K562 (cell line): ENCODE data around the gene ARMS2. TPM values are rescaled to one million over a fixed set of nuclear protein-coding genes. Genes with fewer than 3 reads are reported as not detected.

Source experiments
- ATAC-seq: fragments of 200-7000 bp; cut with Tn5 transposase; 3 replicates; pipeline ENCODE4 v1.9.1; 2020; ENCODE audit warnings: moderate library complexity
- BruUV-seq: library from RNA; stranded (reverse); fragments of 400-500 nt; replicated peaks from 2 replicates; lab custom pipeline; 2021; lab: Mats Ljungman, UMichigan
- CTCF ChIA-PET: fragments of 300-600 bp; formaldehyde crosslinking; extraction: SDS; loops from one replicate; lab custom pipeline; 2021; ENCODE audit warnings: low intra/inter-chr PET ratio; lab: Yijun Ruan, JAX
- POLR2A ChIA-PET: fragments of 300-600, 350-650 bp; sonication (Branson Sonifier 250); formaldehyde crosslinking; extraction: SDS; loops from one replicate; lab custom pipeline; 2021; ENCODE audit warnings: antibody characterized with exemption, inconsistent platforms; lab: Yijun Ruan, JAX
- DNase-seq, 4 experiments: peaks; one replicate each; pipeline versions ENCODE4 v3.0.0 to v3.0.0-alpha.2; 2011 to 2018; ENCODE audit warnings: low spot score in 3 of 4, mixed read lengths in 3 of 4; ENCODE audit errors: extremely low read depth in 1 of 4
- FAIRE-seq: peaks from 2 replicates; lab custom pipeline; 2011; peaks lifted over from hg19 to GRCh38; lab: Jason Lieb, UNC
- H2AFZ ChIP-seq: 2 replicates; pipeline ENCODE4 v1.6.0; 2011; ENCODE audit warnings: low read depth, low read length, control low read depth, inconsistent platforms
- H3K27ac ChIP-seq: fragments of 200-600 bp; 3 replicates; pipeline ENCODE4 v1.8.0; 2011; ENCODE audit warnings: low read depth, mild to moderate bottlenecking, control low read depth, inconsistent platforms, low read length, moderate library complexity, mixed read lengths; ENCODE audit errors: extremely low read depth
- H3K27me3 ChIP-seq, 2 experiments: fragments of 300-600 bp in 1 of 2; 2 replicates in 1 of 2; 3 replicates in 1 of 2; pipeline versions ENCODE4 v1.6.0 to v1.8.0; 2011; ENCODE audit warnings: inconsistent platforms in 2 of 2, low read length in 2 of 2, mild to moderate bottlenecking in 1 of 2, mixed read lengths in 1 of 2, moderate library complexity in 1 of 2; ENCODE audit not compliant: control insufficient read depth in 2 of 2, insufficient read depth in 2 of 2
- H3K36me3 ChIP-seq: fragments of 300-600 bp; 3 replicates; pipeline ENCODE4 v1.8.0; 2011; ENCODE audit warnings: mild to moderate bottlenecking, low read length, inconsistent platforms; ENCODE audit not compliant: control insufficient read depth, insufficient read depth
- H3K4me1 ChIP-seq, 2 experiments: fragments of 200-600 bp in 1 of 2; replicated peaks in 1 of 2; 2 replicates in 1 of 2; 3 replicates in 1 of 2; pipeline versions ENCODE4 v1.5.1 to v1.8.0; 2011; ENCODE audit warnings: inconsistent platforms in 2 of 2, low read length in 2 of 2, mild to moderate bottlenecking in 1 of 2, mixed read lengths in 1 of 2, moderate library complexity in 1 of 2; ENCODE audit not compliant: control insufficient read depth in 2 of 2, insufficient read depth in 2 of 2
- H3K4me2 ChIP-seq: 2 replicates; pipeline ENCODE4 v1.6.1; 2011; ENCODE audit warnings: low read length, control low read depth, inconsistent platforms, mixed read lengths; ENCODE audit not compliant: insufficient read depth
- H3K4me3 ChIP-seq: fragments of 200-600 bp; sonication (generic), shearing (Covaris generic); 2 replicates; pipeline ENCODE4 v1.5.1; 2016; ENCODE audit warnings: control low read depth, inconsistent platforms
- H3K79me2 ChIP-seq: fragments of 200-600 bp; 3 replicates; pipeline ENCODE4 v1.8.0; 2011; ENCODE audit warnings: low read length, inconsistent platforms; ENCODE audit not compliant: control insufficient read depth, insufficient read depth
- H3K9ac ChIP-seq, 2 experiments: 2 replicates each; pipeline versions ENCODE4 v1.6.0 to v1.6.1; 2011; ENCODE audit warnings: low read depth in 2 of 2, low read length in 2 of 2, control low read depth in 1 of 2, inconsistent platforms in 1 of 2, mild to moderate bottlenecking in 1 of 2, mixed read lengths in 1 of 2; ENCODE audit not compliant: insufficient read depth in 1 of 2
- H3K9me1 ChIP-seq: one replicate; pipeline ENCODE4 v1.6.0; 2011; ENCODE audit warnings: inconsistent platforms, mild to moderate bottlenecking, low read length, moderate library complexity; ENCODE audit not compliant: control insufficient read depth, insufficient read depth
- H3K9me3 ChIP-seq: replicated peaks from 2 replicates; pipeline ENCODE4 v1.5.1; 2011; ENCODE audit warnings: low read depth, low read length, inconsistent platforms; ENCODE audit not compliant: control insufficient read depth, insufficient read depth
- H4K20me1 ChIP-seq: replicated peaks from 2 replicates; pipeline ENCODE4 v1.6.1; 2011; ENCODE audit warnings: low read length, inconsistent platforms, mixed read lengths; ENCODE audit not compliant: control insufficient read depth, insufficient read depth
- CBX5 ChIP-seq: IDR thresholded peaks from 2 replicates; pipeline ENCODE4 v1.6.1; 2014; ENCODE audit warnings: low read depth, borderline replicate concordance
- ERF ChIP-seq: fragments of 450-650 bp; formaldehyde crosslinking; IDR thresholded peaks from 2 replicates; pipeline ENCODE4 v1.4.0; 2020; ENCODE audit warnings: mild to moderate bottlenecking, mixed read lengths
- ETV1 ChIP-seq: fragments of 450-650 bp; conservative IDR thresholded peaks from 2 replicates; pipeline ENCODE4 v1.6.1; 2016; ENCODE audit warnings: missing genetic modification characterization, control low read depth, low read depth, missing compliant biosample characterization
- IRF9 ChIP-seq: fragments of 450-650 bp; IDR thresholded peaks from 2 replicates; pipeline ENCODE4 v1.6.1; 2016; ENCODE audit warnings: missing biosample characterization, missing genetic modification characterization
- MAFG ChIP-seq: fragments of 450-650 bp; conservative IDR thresholded peaks from 2 replicates; pipeline ENCODE4 v1.6.1; 2016; ENCODE audit warnings: missing genetic modification characterization, missing compliant biosample characterization
- NFATC3 ChIP-seq: fragments of 450-650 bp; IDR thresholded peaks from 2 replicates; pipeline ENCODE4 v1.6.1; 2017; ENCODE audit warnings: mild to moderate bottlenecking
- PHF8 ChIP-seq: fragments of 200-600 bp; sonication (generic); IDR thresholded peaks from 2 replicates; pipeline ENCODE4 v1.6.1; 2012; ENCODE audit warnings: mixed run types, mild to moderate bottlenecking, inconsistent platforms, low read length, moderate library complexity, borderline replicate concordance
- RAD21 ChIP-seq, 2 experiments: fragments of 250-450 bp in 1 of 2; fragments of 450-650 bp in 1 of 2; sonication (Bioruptor Pico) in 1 of 2; formaldehyde crosslinking in 1 of 2; IDR thresholded peaks in 1 of 2; conservative IDR thresholded peaks in 1 of 2; 2 replicates each; pipeline versions ENCODE4 v1.4.0 to v1.8.0; 2020 to 2022; ENCODE audit warnings: mild to moderate bottlenecking in 2 of 2, moderate library complexity in 1 of 2
- RBM22 ChIP-seq: fragments of 200-400 bp; formaldehyde crosslinking; IDR thresholded peaks from 2 replicates; pipeline ENCODE4 v1.6.1; 2018; ENCODE audit warnings: low read length, low read depth; ENCODE audit not compliant: poor library complexity, severe bottlenecking
- SMAD2 ChIP-seq: fragments of 150-350 bp; IDR thresholded peaks from 2 replicates; pipeline ENCODE4 v1.6.1; 2014; ENCODE audit warnings: low read depth, mild to moderate bottlenecking, low read length
- YY1 ChIP-seq, 3 experiments: IDR thresholded peaks; 2 replicates each; pipeline ENCODE4 v1.6.1; 2011; ENCODE audit warnings: low read length in 2 of 3, mild to moderate bottlenecking in 2 of 3, moderate library complexity in 2 of 3, borderline replicate concordance in 1 of 3, control low read depth in 1 of 3, low read depth in 1 of 3; ENCODE audit not compliant: insufficient read depth in 3 of 3, insufficient replicate concordance in 2 of 3, control insufficient read depth in 1 of 3, insufficient read length in 1 of 3; ENCODE audit errors: extremely low read depth in 1 of 3
- ZNF3 ChIP-seq: fragments of 250-450 bp; sonication (Bioruptor Pico); IDR thresholded peaks from 2 replicates; pipeline ENCODE4 v1.5.0; 2021; ENCODE audit warnings: mild to moderate bottlenecking, moderate library complexity
- ZSCAN32 ChIP-seq: fragments of 450-650 bp; formaldehyde crosslinking; IDR thresholded peaks from 2 replicates; pipeline ENCODE4 v1.4.0; 2020; ENCODE audit warnings: mild to moderate bottlenecking, moderate library complexity
- ZZZ3 ChIP-seq: fragments of 450-650 bp; IDR thresholded peaks from 2 replicates; pipeline ENCODE4 v1.6.1; 2016; ENCODE audit warnings: antibody characterized with exemption, mild to moderate bottlenecking, moderate library complexity
- WGBS: fragments of 100-300 bp; shearing (Covaris generic); methylation state at CpG from one replicate; pipeline ENCODE4 v1.1.6; 2016; ENCODE audit warnings: low coverage, mixed read lengths; ENCODE audit not compliant: insufficient coverage; ENCODE audit errors: missing lambda C conversion rate; 5-methylcytosine and 5-hydroxymethylcytosine counted together
- in situ Hi-C: fragments of 300-500 bp; cut with MboI; formaldehyde crosslinking; loops from 4 replicates; pipeline ENCODE4 v1.15.0; 2018; ENCODE audit warnings: inconsistent platforms, mixed read lengths
- intact Hi-C: fragments of 100-400 bp; cut with micrococcal nuclease; formaldehyde crosslinking; loops from 2 replicates; pipeline ENCODE4 v1.14.2; 2022
- polyA plus RNA-seq, 8 experiments: library from polyadenylated mRNA; depleted of rRNA in 4 of 8; stranded (reverse) in 5 of 8; unstranded in 3 of 8; fragments of >200 nt; fragmentation: Nextera tagmentation in 2 of 8; fragmentation: Illumina TruSeq in 1 of 8; extraction: Ambion mirVana in 2 of 8; extraction: Trizol in 1 of 8; gene quantifications; 2 replicates each; pipeline versions ENCODE4 v1.2.1 to v1.2.3, GENCODE V29; 2011 to 2014; ENCODE audit warnings: inconsistent platforms in 1 of 8, missing spikeins in 1 of 8
- total RNA-seq, 7 experiments: library from RNA; depleted of rRNA in 6 of 7; stranded (reverse); fragments of >200 nt in 6 of 7; fragmentation: Illumina TruSeq in 2 of 7; extraction: Trizol in 2 of 7; gene quantifications; 2 replicates each; pipeline versions ENCODE4 v1.2.1 to v1.2.3, GENCODE V29; 2011 to 2021; ENCODE audit warnings: low replicate concordance in 1 of 7

ARMS2 gene
- total and polyA plus RNA-seq, 9 of the 15 experiments (the other 6 are each of a cell fraction or from before 2014, with no cell fraction given), result not detected

DNA sequence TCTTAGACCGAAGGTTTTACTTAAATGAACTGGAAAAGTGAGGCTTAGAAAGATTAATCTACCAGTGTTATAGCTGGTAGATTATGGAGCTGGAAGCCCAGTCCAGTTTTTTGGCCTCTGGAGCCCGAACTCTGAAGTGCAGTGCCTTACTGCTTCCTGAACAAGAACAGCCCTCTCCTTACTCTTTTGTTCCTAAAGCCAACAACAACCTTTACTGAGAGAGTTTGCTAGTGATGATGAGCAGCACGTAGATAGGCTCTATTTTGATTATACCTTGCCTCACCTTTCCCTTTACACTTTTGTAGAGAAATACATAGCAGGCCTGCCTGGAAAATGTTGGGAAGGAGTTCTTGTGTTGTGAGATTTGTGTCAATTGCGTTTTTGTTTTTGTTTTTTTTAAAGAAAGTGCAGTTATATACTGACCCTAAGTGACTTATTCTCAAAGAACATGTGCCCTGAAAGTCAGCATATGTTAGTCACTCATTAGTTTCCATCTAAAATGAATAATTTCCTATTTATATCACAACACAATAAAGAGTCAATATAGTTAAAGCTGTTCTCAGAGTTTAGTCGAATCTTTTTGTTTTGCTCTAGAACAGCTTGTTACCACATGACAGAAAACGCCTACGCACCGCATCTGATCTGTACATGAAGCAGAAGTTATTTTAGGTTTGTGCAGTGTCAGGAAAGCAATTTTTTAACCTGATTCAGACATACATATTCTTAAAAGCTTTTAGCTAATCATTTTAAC, 46.9 kb upstream of the ARMS2 start:
- 3% methylated on average over 8 of the region's 8 CpGs for WGBS
- H3K4me2 ChIP-seq, result no peak overlapping the region
- TF ChIP-seq ERF (CRISPR knock-in tag) (no peak), IRF9 (tag) (no peak), RAD21 (CRISPR knock-in tag; conservative IDR thresholded peaks at IDR 0.05 in 1 of 2, IDR thresholded peaks at IDR 0.05 in 1 of 2) (no peak)
- ChIA-PET CTCF (no interaction called here), POLR2A (no interaction called here)
- H2AFZ ChIP-seq, result no peak overlapping the region
- no peak overlapping the region for H3K9ac ChIP-seq
- DNase-seq (no peak), ATAC-seq (no peak), FAIRE-seq (no peak)
- H3K27ac ChIP-seq, result no peak overlapping the region
- intact Hi-C loops (no loop called here), in situ Hi-C loops (no loop called here)
- no TSS peak for BruUV-seq
- no peaks in the 10 kb centered on the region for H3K9me1 ChIP-seq
- H3K79me2 ChIP-seq, result no peaks in the 10 kb centered on the region
- no peaks in the 10 kb centered on the region for H3K27me3 ChIP-seq
- H3K4me3 ChIP-seq, result no peak overlapping the region
- H4K20me1 ChIP-seq, result no peaks in the 10 kb centered on the region
- H3K36me3 ChIP-seq, result no peaks in the 10 kb centered on the region
- no peaks in the 10 kb centered on the region for H3K4me1 ChIP-seq
- H3K9me3 ChIP-seq, result no peaks in the 10 kb centered on the region

GRCh38 chr10:122413327-122413726, 41.1 kb upstream of the ARMS2 start:
- H3K27ac ChIP-seq, result no peak overlapping the region
- H3K36me3 ChIP-seq, result no peaks in the 10 kb centered on the region
- no peak for ATAC-seq
- in situ Hi-C loops, result no loop called here
- ChIA-PET CTCF (no interaction called here), POLR2A (no interaction called here)
- no peak overlapping the region for H3K9ac ChIP-seq
- intact Hi-C loops, result no loop called here
- H3K79me2 ChIP-seq, result no peaks in the 10 kb centered on the region
- BruUV-seq, result no TSS peak
- no peaks in the 10 kb centered on the region for H4K20me1 ChIP-seq
- DNase-seq, result no peak
- H3K4me3 ChIP-seq, result no peak overlapping the region
- H3K4me1 ChIP-seq, result no peaks in the 10 kb centered on the region
- no peaks in the 10 kb centered on the region for H3K9me1 ChIP-seq
- no peak for FAIRE-seq
- H3K27me3 ChIP-seq, result no peaks in the 10 kb centered on the region
- no peaks in the 10 kb centered on the region for H3K9me3 ChIP-seq
- no peak overlapping the region for H2AFZ ChIP-seq
- no peak overlapping the region for H3K4me2 ChIP-seq
- no peak for TF ChIP-seq SMAD2
- no peak for TF ChIP-seq ETV1 (tag)
- no peak for TF ChIP-seq NFATC3
- 0 out of 2 replicates have a peak, but pooled peaks have one; percentile 20 for TF ChIP-seq MAFG (tag)
- TF ChIP-seq ZNF3 (CRISPR knock-in tag), result no peak
- no peak for TF ChIP-seq ZZZ3
- TF ChIP-seq YY1 (IDR thresholded peaks at IDR 0.05; ENCODE audit: borderline replicate concordance in 1 of 3, control insufficient read depth in 1 of 3, extremely low read depth in 1 of 3, insufficient read depth in 3 of 3, insufficient read length in 1 of 3, insufficient replicate concordance in 2 of 3, low read depth in 1 of 3, low read length in 2 of 3), result no peak
- no peak for TF ChIP-seq RBM22
- TF ChIP-seq PHF8, result no peak
- TF ChIP-seq CBX5, result no peak
- TF ChIP-seq ZSCAN32 (CRISPR knock-in tag), result no peak
